Endothelial cell of umbilical vein (primary cell): Measurements from ENCODE around the gene MMP11. TPM values are rescaled to one million over a fixed set of nuclear protein-coding genes. Genes with fewer than 3 reads are reported as not detected.

Source experiments
- BruUV-seq: library from RNA; stranded (reverse); fragments of 400-500 nt; replicated peaks from 2 replicates; lab custom pipeline; 2021; lab: Mats Ljungman, UMichigan
- CTCF ChIA-PET: fragments of 300-600, 350-600 bp; sonication (Branson Sonifier 250); formaldehyde crosslinking; loops from one replicate; lab custom pipeline; 2021; ENCODE audit warnings: antibody characterized with exemption, inconsistent platforms; lab: Charles Lee
- POLR2A ChIA-PET: fragments of 300-600, 350-600 bp; sonication (Branson Sonifier 250); formaldehyde crosslinking; loops from one replicate; lab custom pipeline; 2021; ENCODE audit warnings: antibody characterized with exemption, inconsistent platforms; lab: Charles Lee
- DNase-seq: peaks from one replicate; pipeline ENCODE4 v3.0.0-alpha.2; 2011; ENCODE audit warnings: low read depth, low spot score
- FAIRE-seq: peaks from 2 replicates; lab custom pipeline; 2011; peaks lifted over from hg19 to GRCh38; lab: Jason Lieb, UNC
- H2AFZ ChIP-seq: 2 replicates; pipeline ENCODE4 v1.6.0; 2012; ENCODE audit warnings: low read depth, low read length, control low read depth, inconsistent platforms
- H3K27ac ChIP-seq: 2 replicates; pipeline ENCODE4 v1.5.1; 2011; ENCODE audit warnings: low read depth, mild to moderate bottlenecking, control low read depth, low read length, moderate library complexity; ENCODE audit not compliant: insufficient read depth
- H3K27me3 ChIP-seq, 2 experiments: 2 replicates each; pipeline versions ENCODE4 v1.6.0 to v1.6.1; 2011; ENCODE audit warnings: low read length in 2 of 2, mixed read lengths in 1 of 2; ENCODE audit not compliant: control insufficient read depth in 2 of 2, insufficient read depth in 2 of 2
- H3K36me3 ChIP-seq, 2 experiments: 2 replicates in 1 of 2; 3 replicates in 1 of 2; pipeline ENCODE4 v1.5.1; 2011; ENCODE audit warnings: low read length in 2 of 2, mild to moderate bottlenecking in 1 of 2, moderate library complexity in 1 of 2; ENCODE audit not compliant: control insufficient read depth in 2 of 2, insufficient read depth in 2 of 2; ENCODE audit errors: extremely low read depth in 1 of 2
- H3K4me1 ChIP-seq: 3 replicates; pipeline ENCODE4 v1.5.1; 2011; ENCODE audit warnings: mild to moderate bottlenecking, low read length; ENCODE audit not compliant: control insufficient read depth, insufficient read depth; ENCODE audit errors: extremely low read depth
- H3K4me2 ChIP-seq: 2 replicates; pipeline ENCODE4 v1.6.1; 2011; ENCODE audit warnings: low read length, control low read depth, mixed read lengths; ENCODE audit not compliant: insufficient read depth
- H3K4me3 ChIP-seq, 3 experiments: fragments of 200-600 bp in 1 of 3; sonication (generic), shearing (Covaris generic) in 1 of 3; replicated peaks in 1 of 3; 2 replicates each; pipeline ENCODE4 v1.5.1; 2011 to 2016; ENCODE audit warnings: control low read depth in 3 of 3, low read length in 3 of 3, mild to moderate bottlenecking in 2 of 3, inconsistent platforms in 1 of 3, low read depth in 1 of 3, moderate library complexity in 1 of 3; ENCODE audit not compliant: insufficient read depth in 1 of 3
- H3K79me2 ChIP-seq: 2 replicates; pipeline ENCODE4 v1.6.0; 2012; ENCODE audit warnings: low read length, inconsistent platforms; ENCODE audit not compliant: control insufficient read depth, insufficient read depth
- H3K9ac ChIP-seq: replicated peaks from 2 replicates; pipeline ENCODE3; 2011; ENCODE audit warnings: low read length, control low read depth; ENCODE audit not compliant: insufficient read depth; ENCODE audit errors: extremely low read depth
- H3K9me1 ChIP-seq: replicated peaks from 3 replicates; pipeline ENCODE4 v1.6.0; 2011; ENCODE audit warnings: mild to moderate bottlenecking, low read length; ENCODE audit not compliant: control insufficient read depth, insufficient read depth; ENCODE audit errors: extremely low read depth
- H3K9me3 ChIP-seq: replicated peaks from 2 replicates; pipeline ENCODE4 v1.5.1; 2012; ENCODE audit warnings: low read length, inconsistent platforms; ENCODE audit not compliant: control insufficient read depth, insufficient read depth
- H4K20me1 ChIP-seq: replicated peaks from 2 replicates; pipeline ENCODE3; 2011; ENCODE audit warnings: mild to moderate bottlenecking, low read length; ENCODE audit not compliant: control insufficient read depth, insufficient read depth; ENCODE audit errors: extremely low read depth
- CTCF ChIP-seq, 2 donors: IDR thresholded peaks; 1 replicate in 1 of 2; 2 replicates in 1 of 2; pipeline ENCODE4 v1.5.1; 2011; ENCODE audit warnings: low read length in 2 of 2, mild to moderate bottlenecking in 2 of 2, moderate library complexity in 2 of 2, control low read depth in 1 of 2, inconsistent platforms in 1 of 2, low read depth in 1 of 2; ENCODE audit not compliant: insufficient read depth in 1 of 2; ENCODE audit errors: extremely low read depth in 1 of 2
- EZH2 ChIP-seq: IDR thresholded peaks from 2 replicates; pipeline ENCODE4 v1.6.1; 2012; ENCODE audit warnings: borderline replicate concordance, low read depth, mild to moderate bottlenecking, moderate library complexity, low read length, inconsistent platforms; ENCODE audit not compliant: severe bottlenecking
- FOS ChIP-seq: IDR thresholded peaks from 2 replicates; pipeline ENCODE4 v1.6.1; 2011; ENCODE audit warnings: mild to moderate bottlenecking, low read length, moderate library complexity, borderline replicate concordance; ENCODE audit not compliant: insufficient read depth
- GATA2 ChIP-seq: IDR thresholded peaks from 2 replicates; pipeline ENCODE4 v1.7.0; 2011; ENCODE audit warnings: low read depth, mild to moderate bottlenecking, moderate library complexity, mixed read lengths, low read length; ENCODE audit not compliant: insufficient read length, insufficient read depth
- JUN ChIP-seq: IDR thresholded peaks from 2 replicates; pipeline ENCODE4 v1.6.1; 2011; ENCODE audit warnings: borderline replicate concordance, low read depth; ENCODE audit not compliant: insufficient read length, insufficient read depth
- MYC ChIP-seq: IDR thresholded peaks from one replicate; pipeline ENCODE4 v1.6.1; 2011; ENCODE audit warnings: mild to moderate bottlenecking, low read depth, low read length
- POLR2A ChIP-seq: IDR thresholded peaks from 2 replicates; pipeline ENCODE4 v1.6.1; 2012; ENCODE audit warnings: low read depth, mild to moderate bottlenecking, control low read depth, low read length
- POLR2AphosphoS5 ChIP-seq: IDR thresholded peaks from 2 replicates; pipeline ENCODE4 v1.6.1; 2012; ENCODE audit warnings: low read depth, mild to moderate bottlenecking, control low read depth, low read length, moderate library complexity; ENCODE audit not compliant: insufficient read depth
- dilution Hi-C: fragments of 300-500 bp; cut with MboI; formaldehyde crosslinking; loops from one replicate; pipeline ENCODE4 v1.15.0; 2019; ENCODE audit warnings: low sequenced_read_pairs; ENCODE audit not compliant: extremely low pct_ligation_motif_present
- intact Hi-C: fragments of 100-400 bp; cut with micrococcal nuclease; formaldehyde crosslinking; loops from one replicate; pipeline ENCODE4 v1.10.0; 2022
- polyA plus RNA-seq, 4 experiments: library from polyadenylated mRNA; depleted of rRNA in 3 of 4; stranded (reverse) in 3 of 4; unstranded in 1 of 4; fragments of >200 nt; gene quantifications; 2 replicates each; pipeline versions ENCODE4 v1.2.1 to v1.2.3, GENCODE V29; 2011 to 2012; ENCODE audit warnings: missing spikeins in 1 of 4
- total RNA-seq: library from RNA; stranded (reverse); gene quantifications from 2 replicates; pipeline ENCODE4 v1.2.3, GENCODE V29; 2021
- TF ChIP-seq, protein P1 (sequence below): IDR thresholded peaks from 2 replicates; pipeline ENCODE4 v1.6.1; 2011; ENCODE audit not compliant: insufficient read depth, insufficient read length

The MMP11 gene
- total and polyA plus RNA-seq, 2 donors (not counting 3 experiments of a cell fraction or from before 2014, with no cell fraction given): 10.3 to 16.9 TPM

GRCh38 chr22:23825246-23825905 is 52.7 kb downstream of the MMP11 start:
- no peak overlapping the region for H3K4me2 ChIP-seq
- DNase-seq (no peak), FAIRE-seq (no peak)
- no peaks in the 10 kb centered on the region for H3K79me2 ChIP-seq
- dilution Hi-C loops: no loop called here
- no peaks in the 10 kb centered on the region for H3K4me1 ChIP-seq
- no peaks in the 10 kb centered on the region for H3K9me1 ChIP-seq
- ChIA-PET CTCF (interaction anchor here (1.1 to 1.8 kb wide), 2 partner anchors 24 to 47 kb away, joined by 3 to 8 read pairs; no protein-coding TSS in a partner anchor), POLR2A (no interaction called here)
- BruUV-seq: no TSS peak
- TF ChIP-seq FOS: no peak
- TF ChIP-seq POLR2A: no peak
- no peak for TF ChIP-seq MYC
- TF ChIP-seq GATA2: no peak
- TF ChIP-seq, protein P1, sequence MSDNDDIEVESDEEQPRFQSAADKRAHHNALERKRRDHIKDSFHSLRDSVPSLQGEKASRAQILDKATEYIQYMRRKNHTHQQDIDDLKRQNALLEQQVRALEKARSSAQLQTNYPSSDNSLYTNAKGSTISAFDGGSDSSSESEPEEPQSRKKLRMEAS: no peak
- TF ChIP-seq POLR2AphosphoS5: no peak
- TF ChIP-seq EZH2: no peak
- TF ChIP-seq CTCF (IDR thresholded peaks at IDR 0.05; ENCODE audit: extremely low read depth in 1 of 2, insufficient read depth in 1 of 2, low read depth in 1 of 2, low read length in 2 of 2): no peak
- no peak for TF ChIP-seq JUN
- H2AFZ ChIP-seq: no peak overlapping the region
- intact Hi-C loops: no loop called here
- H3K27me3 ChIP-seq: no peaks in the 10 kb centered on the region
- no peaks in the 10 kb centered on the region for H4K20me1 ChIP-seq
- peaks cover 16 to 59% of the 10 kb centered on the region in 2 experiments for H3K36me3 ChIP-seq
- no peak overlapping the region for H3K4me3 ChIP-seq
- H3K27ac ChIP-seq: peak overlapping the region; percentile 6
- no peak overlapping the region for H3K9ac ChIP-seq
- H3K9me3 ChIP-seq: no peaks in the 10 kb centered on the region
